Endodermal cell (in vitro differentiated cells): Measurements from ENCODE around the gene ACOX1. TPM values are rescaled to one million over a fixed set of nuclear protein-coding genes. Genes with fewer than 3 reads are reported as not detected.

Experiments
- DNase-seq: peaks from one replicate; pipeline ENCODE4 v3.0.0-alpha.2; 2017
- H3K27ac ChIP-seq: 2 replicates; pipeline ENCODE4 v1.5.1; 2013; ENCODE audit warnings: mild to moderate bottlenecking, low read depth, low read length, moderate library complexity
- H3K27me3 ChIP-seq: 2 replicates; pipeline ENCODE4 v1.6.1; 2013; ENCODE audit warnings: mild to moderate bottlenecking, low read length, moderate library complexity; ENCODE audit not compliant: insufficient read depth, control insufficient read depth, poor library complexity, severe bottlenecking
- H3K36me3 ChIP-seq: 2 replicates; pipeline ENCODE4 v1.7.0; 2013; ENCODE audit warnings: mild to moderate bottlenecking, low read length, moderate library complexity; ENCODE audit not compliant: control insufficient read depth, insufficient read depth
- H3K4me1 ChIP-seq: one replicate; pipeline ENCODE4 v1.7.0; 2013; ENCODE audit warnings: low read length; ENCODE audit not compliant: control insufficient read depth, insufficient read depth
- H3K4me3 ChIP-seq: 2 replicates; pipeline ENCODE4 v1.5.1; 2013; ENCODE audit warnings: mild to moderate bottlenecking, low read length, moderate library complexity
- H3K9ac ChIP-seq: 2 replicates; pipeline ENCODE4 v1.6.1; 2013; ENCODE audit warnings: mild to moderate bottlenecking, low read length, moderate library complexity; ENCODE audit not compliant: poor library complexity, severe bottlenecking; ENCODE audit errors: extremely low read depth
- H3K9me3 ChIP-seq: 2 replicates; pipeline ENCODE4 v1.6.1; 2013; ENCODE audit warnings: mild to moderate bottlenecking, low read length, moderate library complexity; ENCODE audit not compliant: control insufficient read depth
- H3K27ac Mint-ChIP-seq: 2 replicates; pipeline ENCODE4 v1.8.0; 2020; ENCODE audit warnings: mixed read lengths
- H3K27me3 Mint-ChIP-seq: 2 replicates; pipeline ENCODE4 v1.8.0; 2021; ENCODE audit warnings: mild to moderate bottlenecking, mixed read lengths; ENCODE audit not compliant: insufficient read depth
- H3K36me3 Mint-ChIP-seq: 2 replicates; pipeline ENCODE4 v1.8.0; 2020; ENCODE audit warnings: low read depth, mixed read lengths
- H3K4me1 Mint-ChIP-seq: 2 replicates; pipeline ENCODE4 v1.8.0; 2020; ENCODE audit warnings: mixed read lengths
- H3K4me3 Mint-ChIP-seq: 2 replicates; pipeline ENCODE4 v1.8.0; 2020; ENCODE audit warnings: mild to moderate bottlenecking, moderate library complexity, mixed read lengths
- H3K9me3 Mint-ChIP-seq: 2 replicates; pipeline ENCODE4 v1.8.0; 2020; ENCODE audit warnings: mild to moderate bottlenecking, mixed read lengths
- CTCF ChIP-seq: fragments of 200-600 bp; sonication (generic); conservative IDR thresholded peaks from 2 replicates; pipeline ENCODE4 v1.5.0; 2021; ENCODE audit warnings: antibody characterized with exemption, mild to moderate bottlenecking
- WGBS, 2 experiments: methylation state at CpG; one replicate each; pipeline versions ENCODE4 v1.1.5 to v1.1.7; 2013; ENCODE audit warnings: missing lambda C conversion rate in 2 of 2, mixed read lengths in 1 of 2; ENCODE audit not compliant: insufficient coverage in 1 of 2, insufficient read length in 1 of 2; 5-methylcytosine and 5-hydroxymethylcytosine counted together
- total RNA-seq, 2 donors: library from RNA; stranded (reverse); fragmentation: NEBNext Ultra II Directional in 1 of 2; extraction: Animal tissue kit (Norgen Biotek cat#: 25700) in 1 of 2; gene quantifications; 2 replicates in 1 of 2; 3 replicates in 1 of 2; pipeline ENCODE4 v1.2.1, GENCODE V29; 2021

ACOX1 gene
- total RNA-seq, 2 donors from 2014 or later: 28.6 to 37.1 TPM

DNA sequence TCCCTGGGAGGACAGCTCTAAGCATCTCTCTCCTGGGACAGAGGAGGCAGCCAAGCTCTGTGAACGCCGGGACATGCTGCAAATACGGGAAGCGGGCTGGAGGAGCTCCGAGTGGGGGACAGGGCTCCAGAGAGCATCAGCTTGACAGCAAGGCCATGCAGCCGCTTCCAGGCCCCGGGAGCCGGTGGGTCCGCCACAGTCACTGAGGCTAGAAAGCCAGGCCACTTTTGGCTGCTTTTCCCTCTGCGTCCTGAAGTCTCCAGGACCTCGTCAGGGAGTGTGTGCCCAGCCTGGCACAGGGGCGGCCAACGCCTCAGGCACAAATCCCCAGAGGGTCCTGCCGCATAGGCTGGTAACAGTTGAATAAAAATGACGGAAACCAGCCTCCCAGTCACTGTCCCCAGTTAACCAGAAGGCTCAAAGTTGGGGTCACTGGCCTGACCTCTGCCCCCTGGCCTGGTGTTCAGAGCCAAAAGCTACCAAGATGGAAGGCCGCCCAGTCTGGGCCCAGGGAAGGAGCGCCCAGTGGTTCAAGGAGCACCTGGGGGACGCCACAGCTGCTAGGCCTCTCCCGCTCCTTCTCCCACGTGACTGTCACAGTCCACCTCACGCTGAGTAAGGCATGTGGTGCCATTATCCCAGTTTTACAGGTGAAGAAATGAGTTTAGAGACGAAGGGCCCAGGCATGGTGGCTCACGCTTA is 79.0 kb downstream of the ACOX1 start:
- Histone ChIP-seq H3K9me3 (no peaks in the 10 kb centered on the region), H3K36me3 (peaks cover 43% of the 10 kb centered on the region), H3K27ac (no peak overlapping the region), H3K4me3 (no peak overlapping the region), H3K4me1 (peaks cover 9% of the 10 kb centered on the region), H3K9ac (no peak overlapping the region), H3K27me3 (no peaks in the 10 kb centered on the region)
- TF ChIP-seq CTCF: no peak
- Mint-ChIP-seq H3K9me3 (no peaks in the 10 kb centered on the region), H3K4me3 (no peak overlapping the region), H3K27ac (no peak overlapping the region), H3K27me3 (no peaks in the 10 kb centered on the region), H3K4me1 (peaks cover 15% of the 10 kb centered on the region), H3K36me3 (peaks cover 28% of the 10 kb centered on the region)
- WGBS, 2 experiments: 93 to 96% methylated on average over 23 of the region's 23 CpGs
- peak; percentile 49 for DNase-seq

DNA sequence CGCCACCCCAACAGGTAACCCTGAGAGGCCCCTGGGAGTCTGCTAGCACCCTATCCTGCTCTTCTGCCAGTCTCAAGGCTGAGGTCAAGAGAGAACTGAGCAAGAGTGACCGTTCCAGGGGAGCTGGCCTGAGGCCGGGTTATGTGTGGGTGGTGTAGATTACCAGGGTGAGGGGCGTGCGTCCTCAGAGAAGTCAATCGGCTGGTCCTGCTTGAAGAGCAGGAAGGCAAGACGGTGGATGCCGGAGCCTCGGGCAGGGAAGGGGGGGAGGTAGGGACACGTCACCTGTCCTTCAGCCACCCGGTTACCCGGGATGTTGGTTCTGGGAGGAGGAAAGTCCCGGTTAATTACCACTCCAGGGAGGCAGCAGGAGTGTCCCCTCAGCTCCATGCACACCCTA is 79.6 kb downstream of the ACOX1 start:
- Mint-ChIP-seq H3K9me3 (no peaks in the 10 kb centered on the region), H3K27ac (no peak overlapping the region), H3K4me3 (no peak overlapping the region), H3K4me1 (peaks cover 17% of the 10 kb centered on the region), H3K27me3 (no peaks in the 10 kb centered on the region), H3K36me3 (peaks cover 28% of the 10 kb centered on the region)
- peaks cover 43% of the 10 kb centered on the region for H3K36me3 ChIP-seq
- H3K4me3 ChIP-seq: no peak overlapping the region
- DNase-seq: peak; percentile 45
- no peak overlapping the region for H3K27ac ChIP-seq
- no peak overlapping the region for H3K9ac ChIP-seq
- no peaks in the 10 kb centered on the region for H3K27me3 ChIP-seq
- H3K4me1 ChIP-seq: peaks cover 12% of the 10 kb centered on the region
- H3K9me3 ChIP-seq: no peaks in the 10 kb centered on the region
- 95 to 98% methylated on average over 7 to 13 of the region's 13 CpGs for WGBS, 2 experiments
- no peak for TF ChIP-seq CTCF

DNA sequence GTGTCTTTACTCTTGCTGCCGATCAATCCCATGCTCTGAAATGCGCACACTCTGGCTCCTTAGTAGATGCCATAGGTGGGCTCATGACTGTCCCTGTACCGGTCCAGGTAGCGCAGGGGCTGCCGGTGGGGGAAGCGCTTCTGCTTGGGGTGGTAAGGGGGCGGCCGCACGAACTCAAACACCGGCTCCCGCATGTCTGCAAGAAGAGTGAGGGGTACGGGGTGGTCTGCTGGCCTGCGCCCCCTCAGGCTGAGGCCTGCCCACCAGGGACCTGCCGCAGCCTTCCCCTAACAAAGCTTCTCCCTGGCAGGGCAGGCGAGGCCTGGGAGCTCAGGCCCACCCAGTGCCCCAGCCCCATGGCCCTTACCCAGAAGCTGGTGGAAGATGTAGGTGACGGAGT is 80.2 kb downstream of the ACOX1 start:
- 94 to 97% methylated on average over 10 to 16 of the region's 16 CpGs for WGBS, 2 experiments
- Histone ChIP-seq H3K9me3 (no peaks in the 10 kb centered on the region), H3K27ac (no peak overlapping the region), H3K9ac (no peak overlapping the region), H3K4me3 (no peak overlapping the region), H3K36me3 (peaks cover 43% of the 10 kb centered on the region), H3K27me3 (no peaks in the 10 kb centered on the region), H3K4me1 (peaks cover 12% of the 10 kb centered on the region)
- no peak for DNase-seq
- TF ChIP-seq CTCF: no peak
- Mint-ChIP-seq H3K27ac (peak overlapping the region; percentile 39), H3K9me3 (no peaks in the 10 kb centered on the region), H3K27me3 (no peaks in the 10 kb centered on the region), H3K4me3 (no peak overlapping the region), H3K4me1 (peaks cover 22% of the 10 kb centered on the region), H3K36me3 (peaks cover 28% of the 10 kb centered on the region)
